T47D (cell line): ENCODE measurements around the gene CTSW.

ENCODE experiments used
- DNase-seq, 2 experiments: peaks; one replicate each; pipeline versions ENCODE4 v3.0.0 to v3.0.0-alpha.2; 2011 to 2012; ENCODE audit warnings: low read depth in 1 of 2, low spot score in 1 of 2
- JUND ChIP-seq: IDR thresholded peaks from 2 replicates; pipeline ENCODE4 v1.6.1; 2012; ENCODE audit warnings: low read depth
- in situ Hi-C: cut with HindIII; loops from 2 replicates; pipeline ENCODE4 v1.10.0; 2016; ENCODE audit warnings: low sequenced_read_pairs, low pct_unique_long_range_greater_than_20kb

Gene CTSW

GRCh38 chr11:65873318-65874156, 6.1 kb upstream of the CTSW start:
- in situ Hi-C loops = no loop called here
- TF ChIP-seq JUND = no peak
- DNase-seq = peak; percentile 91 to 93

DNA sequence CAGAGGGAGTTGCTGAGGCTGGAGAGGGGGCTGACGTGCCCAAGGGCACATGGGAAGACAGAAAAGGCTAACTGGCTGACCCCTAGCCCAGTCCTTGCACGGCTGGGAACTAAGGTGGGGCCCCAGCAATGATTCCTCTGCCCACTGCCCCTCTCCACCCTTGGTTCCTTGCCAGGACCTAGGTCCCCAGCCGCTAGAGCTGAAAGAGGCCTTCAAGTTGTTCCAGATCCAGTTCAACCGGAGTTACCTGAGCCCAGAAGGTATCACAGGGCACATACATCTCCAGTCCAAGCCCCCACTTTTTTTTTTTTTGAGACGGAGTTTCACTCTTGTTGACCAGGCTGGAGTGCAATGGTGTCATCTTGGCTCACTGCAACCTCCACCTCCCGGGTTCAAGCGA, 390 bp downstream of the CTSW start:
- no peak for TF ChIP-seq JUND
- no peak for DNase-seq
- in situ Hi-C loops = no loop called here

DNA sequence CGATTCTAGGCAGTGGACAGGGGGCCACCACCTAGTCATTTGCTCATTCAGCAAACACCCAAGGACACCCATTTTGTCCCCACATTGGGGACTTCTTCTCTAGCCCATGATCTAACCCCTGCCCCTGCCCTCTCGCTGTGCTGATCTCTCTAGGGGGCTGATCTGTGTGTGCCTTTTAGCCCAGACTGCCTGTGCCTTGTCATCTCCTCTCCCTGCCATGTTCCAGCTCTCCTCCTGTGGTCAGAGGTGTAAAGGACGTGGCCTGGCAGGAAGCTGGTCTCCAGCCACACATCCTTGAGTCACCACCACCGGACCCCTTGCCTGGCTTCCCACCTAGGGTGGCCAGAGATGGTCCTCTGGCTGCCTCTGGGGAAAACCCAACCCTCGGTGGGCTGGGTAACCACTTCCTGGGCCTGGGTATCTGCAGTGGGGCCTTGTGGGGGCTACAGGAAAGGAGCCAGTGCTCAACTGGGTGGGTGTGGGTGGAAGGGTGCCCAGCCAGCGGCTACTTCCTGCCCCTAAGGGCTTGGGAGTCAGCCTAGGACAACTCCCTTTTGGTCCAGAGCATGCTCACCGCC, 1.3 kb downstream of the CTSW start:
- TF ChIP-seq JUND = no peak
- in situ Hi-C loops = no loop called here
- no peak for DNase-seq

DNA sequence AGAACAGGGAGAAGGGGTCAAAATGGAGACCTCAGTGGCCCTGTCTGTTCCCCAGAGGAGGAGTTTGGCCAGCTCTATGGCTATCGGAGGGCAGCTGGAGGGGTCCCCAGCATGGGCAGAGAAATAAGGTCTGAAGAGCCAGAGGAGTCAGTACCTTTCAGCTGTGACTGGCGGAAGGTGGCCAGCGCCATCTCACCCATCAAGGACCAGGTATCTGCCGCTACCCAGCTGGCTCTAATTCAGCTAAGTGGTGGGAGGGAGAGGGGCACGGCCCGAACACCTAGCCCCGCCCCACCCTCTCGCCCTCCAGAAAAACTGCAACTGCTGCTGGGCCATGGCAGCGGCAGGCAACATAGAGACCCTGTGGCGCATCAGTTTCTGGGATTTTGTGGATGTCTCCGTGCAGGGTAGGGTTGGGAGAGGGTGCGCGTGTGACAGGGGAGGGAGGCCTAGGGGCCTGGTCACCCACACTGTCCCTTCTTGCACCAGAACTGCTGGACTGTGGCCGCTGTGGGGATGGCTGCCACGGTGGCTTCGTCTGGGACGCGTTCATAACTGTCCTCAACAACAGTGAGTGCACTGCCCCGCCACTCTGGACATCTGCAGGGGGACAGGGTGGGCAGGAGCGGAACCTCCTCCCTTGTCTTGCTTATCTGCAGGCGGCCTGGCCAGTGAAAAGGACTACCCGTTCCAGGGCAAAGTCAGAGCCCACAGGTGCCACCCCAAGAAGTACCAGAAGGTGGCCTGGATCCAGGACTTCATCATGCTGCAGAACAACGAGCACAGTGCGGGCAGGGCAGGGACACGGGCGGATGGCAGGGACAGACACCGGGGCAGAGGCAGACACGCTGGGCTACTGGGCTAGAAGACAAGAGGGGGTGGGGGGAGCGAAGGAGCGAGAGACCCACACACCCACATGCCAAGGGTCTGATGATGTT, 2.8 kb downstream of the CTSW start:
- in situ Hi-C loops = no loop called here
- no peak for DNase-seq
- no peak for TF ChIP-seq JUND

DNA sequence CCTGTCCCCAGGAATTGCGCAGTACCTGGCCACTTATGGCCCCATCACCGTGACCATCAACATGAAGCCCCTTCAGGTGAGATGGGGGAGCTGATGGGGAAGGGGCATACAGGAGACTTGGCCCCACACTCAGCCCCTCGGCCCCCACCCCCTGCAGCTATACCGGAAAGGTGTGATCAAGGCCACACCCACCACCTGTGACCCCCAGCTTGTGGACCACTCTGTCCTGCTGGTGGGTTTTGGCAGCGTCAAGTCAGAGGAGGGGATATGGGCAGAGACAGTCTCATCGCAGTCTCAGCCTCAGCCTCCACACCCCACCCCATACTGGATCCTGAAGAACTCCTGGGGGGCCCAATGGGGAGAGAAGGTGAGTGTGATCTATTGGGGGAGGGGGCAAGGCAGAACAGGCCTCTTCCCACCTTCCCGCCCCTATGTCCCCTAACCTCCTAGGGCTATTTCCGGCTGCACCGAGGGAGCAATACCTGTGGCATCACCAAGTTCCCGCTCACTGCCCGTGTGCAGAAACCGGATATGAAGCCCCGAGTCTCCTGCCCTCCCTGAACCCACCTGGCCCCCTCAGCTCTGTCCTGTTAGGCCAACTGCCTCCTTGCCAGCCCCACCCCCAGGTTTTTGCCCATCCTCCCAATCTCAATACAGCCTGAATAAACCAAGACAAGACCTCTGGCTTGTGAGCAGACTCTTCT, 3.6 kb downstream of the CTSW start:
- no peak for DNase-seq
- TF ChIP-seq JUND = no peak
- in situ Hi-C loops = no loop called here

DNA sequence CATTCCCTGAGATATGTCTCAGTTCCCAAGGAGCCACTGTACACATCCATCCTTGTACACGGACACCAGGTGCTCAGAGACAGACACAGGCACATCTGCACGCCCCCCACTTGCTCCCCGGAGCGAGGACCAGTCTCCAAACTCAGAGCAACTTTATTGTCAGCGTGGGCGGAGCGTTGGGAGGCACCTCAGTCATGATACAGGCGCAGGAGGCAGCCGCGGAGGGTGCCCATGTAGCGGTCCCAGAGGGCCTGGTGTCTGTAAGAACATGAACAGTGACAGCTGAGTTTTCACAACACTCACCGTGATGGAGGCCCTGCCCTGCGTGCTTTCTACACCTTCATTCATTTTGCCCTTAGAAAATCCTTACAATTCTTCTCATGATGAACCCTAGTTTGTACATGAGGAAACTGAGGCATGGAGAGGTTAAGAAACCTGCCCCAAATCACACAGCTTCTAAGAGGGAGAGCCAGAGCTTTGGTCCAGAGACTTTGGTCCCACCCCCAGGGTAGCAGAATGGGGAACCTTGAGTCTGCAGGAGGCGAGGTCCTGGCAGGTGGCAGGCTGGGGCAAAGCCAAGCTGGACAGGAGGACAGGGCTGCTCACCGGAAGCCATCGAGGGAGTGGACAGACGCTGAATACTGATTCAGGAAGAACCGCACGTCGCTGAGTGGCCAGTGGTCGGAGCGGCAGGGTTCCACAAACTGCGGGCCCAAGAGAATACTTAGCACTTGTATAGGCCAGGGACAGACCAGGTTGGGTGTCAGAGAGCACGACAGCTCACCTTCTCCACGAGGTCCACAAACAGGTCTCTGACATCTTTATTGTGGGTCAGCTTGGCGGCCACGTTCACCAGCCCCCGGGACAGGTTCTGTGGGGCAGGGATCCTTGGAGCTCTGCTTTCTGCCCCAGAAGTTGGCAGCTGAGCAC, 4.4 kb downstream of the CTSW start:
- DNase-seq = no peak
- in situ Hi-C loops = no loop called here
- TF ChIP-seq JUND = no peak

- peak; percentile 86 to 94 for DNase-seq
- in situ Hi-C loops = no loop called here
- TF ChIP-seq JUND = no peak
Observed at GRCh38 chr11:65884716-65885092, 5.1 kb downstream of the CTSW start.

- no peak for DNase-seq
- in situ Hi-C loops = no loop called here
- no peak for TF ChIP-seq JUND
Observed at GRCh38 chr11:65885231-65885630, 5.6 kb downstream of the CTSW start.

GRCh38 chr11:65885808-65886536, 6.3 kb downstream of the CTSW start:
- in situ Hi-C loops = no loop called here
- no peak for TF ChIP-seq JUND
- no peak for DNase-seq

DNA sequence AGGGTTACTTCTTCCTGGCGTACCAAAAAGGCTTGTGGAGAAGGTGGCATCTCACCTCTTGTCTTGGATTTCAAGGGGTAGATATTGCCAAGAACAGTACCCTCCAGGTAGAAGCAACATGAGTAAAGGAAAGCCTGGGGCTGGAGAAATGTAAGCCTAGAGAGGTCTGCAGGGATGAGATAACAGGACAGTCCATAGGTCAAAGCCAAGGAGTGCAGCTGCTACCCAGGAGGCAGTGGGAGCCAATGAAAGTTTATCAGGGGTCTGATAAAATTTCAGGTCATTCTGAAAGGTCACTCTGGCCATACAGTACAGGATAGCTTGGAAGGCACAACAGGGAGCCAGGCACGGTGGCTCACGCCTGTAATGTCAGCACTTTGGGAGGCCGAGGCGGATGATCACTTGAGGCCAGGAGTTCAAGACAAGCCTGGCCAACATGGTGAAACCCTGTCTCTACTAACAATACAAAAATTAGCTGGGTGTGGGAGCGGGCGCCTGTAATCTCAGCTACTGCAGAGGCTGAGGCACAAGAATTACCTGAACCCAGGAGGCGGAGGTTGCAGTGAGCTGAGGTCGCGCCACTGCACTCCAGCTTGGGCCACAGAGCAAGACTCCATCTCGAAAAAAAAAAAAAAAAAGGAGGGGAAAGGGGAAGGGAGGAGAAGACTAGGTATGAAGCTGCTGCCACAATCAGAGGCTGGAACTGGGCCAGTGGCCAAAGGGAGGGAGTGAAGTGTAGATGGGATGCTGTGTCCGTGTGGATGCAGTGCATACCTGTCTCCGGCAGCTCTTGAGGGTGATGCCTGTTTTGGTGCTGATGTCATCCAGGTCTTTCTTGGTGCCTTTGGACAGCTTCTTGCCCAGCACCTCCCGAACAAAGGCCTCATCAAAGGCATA, 7.4 kb downstream of the CTSW start:
- no peak for TF ChIP-seq JUND
- no peak for DNase-seq
- in situ Hi-C loops = no loop called here
